IMR-90 (cell line): ENCODE results near the gene SH3D21. TPM values are rescaled to one million over a fixed set of nuclear protein-coding genes. Genes with fewer than 3 reads are reported as not detected.

Source experiments
- ATAC-seq: fragments of 200-7000 bp; cut with Tn5 transposase; 2 replicates; pipeline ENCODE4 v1.9.1; 2020; ENCODE audit warnings: low read depth, mild to moderate bottlenecking, moderate library complexity
- BruUV-seq: library from RNA; stranded (reverse); fragments of 400-500 nt; replicated peaks from 2 replicates; lab custom pipeline; 2021; lab: Mats Ljungman, UMichigan
- CTCF ChIA-PET: fragments of 300-600 bp; formaldehyde crosslinking; extraction: SDS; loops from one replicate; lab custom pipeline; 2021; ENCODE audit warnings: antibody characterized with exemption; lab: Yijun Ruan, JAX
- POLR2A ChIA-PET: fragments of 300-600 bp; sonication (Branson Sonifier 250); formaldehyde crosslinking; loops from one replicate; lab custom pipeline; 2022; ENCODE audit warnings: antibody characterized with exemption; ENCODE audit not compliant: unreplicated experiment; lab: Charles Lee
- DNase-seq: peaks from one replicate; pipeline ENCODE4 v3.0.0; 2013
- H2AFZ ChIP-seq: replicated peaks from 2 replicates; pipeline ENCODE3; 2013; ENCODE audit warnings: low read length, mild to moderate bottlenecking; ENCODE audit not compliant: poor library complexity
- H2AK5ac ChIP-seq: 2 replicates; pipeline ENCODE4 v1.6.1; 2013; ENCODE audit warnings: low read depth, low read length, inconsistent platforms
- H2AK9ac ChIP-seq: replicated peaks from 2 replicates; pipeline ENCODE3; 2013; ENCODE audit warnings: mild to moderate bottlenecking, low read depth, low read length, moderate library complexity; ENCODE audit not compliant: poor library complexity
- H2BK120ac ChIP-seq: 2 replicates; pipeline ENCODE4 v1.6.1; 2013; ENCODE audit warnings: low read depth, low read length, inconsistent platforms
- H2BK15ac ChIP-seq: 3 replicates; pipeline ENCODE4 v1.6.1; 2013; ENCODE audit warnings: low read depth, low read length, inconsistent platforms
- H2BK20ac ChIP-seq: 2 replicates; pipeline ENCODE4 v1.6.1; 2013; ENCODE audit warnings: low read depth, mild to moderate bottlenecking, inconsistent platforms, low read length, moderate library complexity
- H2BK5ac ChIP-seq: 2 replicates; pipeline ENCODE4 v1.6.1; 2013; ENCODE audit warnings: mild to moderate bottlenecking, low read depth, low read length, inconsistent platforms; ENCODE audit not compliant: poor library complexity, severe bottlenecking
- H3K14ac ChIP-seq: replicated peaks from 2 replicates; pipeline ENCODE4 v1.6.1; 2013; ENCODE audit warnings: low read depth, low read length, inconsistent platforms
- H3K18ac ChIP-seq: 2 replicates; pipeline ENCODE4 v1.6.1; 2013; ENCODE audit warnings: low read depth, low read length, control low read depth
- H3K23ac ChIP-seq: 2 replicates; pipeline ENCODE4 v1.6.1; 2013; ENCODE audit warnings: low read depth, low read length, inconsistent platforms
- H3K27ac ChIP-seq: 2 replicates; pipeline ENCODE4 v1.5.1; 2013; ENCODE audit warnings: mild to moderate bottlenecking, control low read depth, low read length; ENCODE audit not compliant: insufficient read depth
- H3K27me3 ChIP-seq: 2 replicates; pipeline ENCODE4 v1.6.1; 2013; ENCODE audit warnings: low read length; ENCODE audit not compliant: control insufficient read depth, insufficient read depth
- H3K36me3 ChIP-seq: 2 replicates; pipeline ENCODE4 v1.6.1; 2013; ENCODE audit warnings: low read length, mixed read lengths; ENCODE audit not compliant: control insufficient read depth, insufficient read depth
- H3K4ac ChIP-seq: 2 replicates; pipeline ENCODE4 v1.6.1; 2013; ENCODE audit warnings: low read depth, low read length, inconsistent platforms
- H3K4me1 ChIP-seq: 2 replicates; pipeline ENCODE4 v1.6.1; 2013; ENCODE audit warnings: low read length, mixed read lengths; ENCODE audit not compliant: control insufficient read depth, insufficient read depth
- H3K4me2 ChIP-seq: 2 replicates; pipeline ENCODE4 v1.6.1; 2013; ENCODE audit warnings: low read depth, mild to moderate bottlenecking, control low read depth, low read length, moderate library complexity
- H3K4me3 ChIP-seq: 2 replicates; pipeline ENCODE4 v1.5.1; 2013; ENCODE audit warnings: low read depth, mild to moderate bottlenecking, control low read depth, low read length, moderate library complexity; ENCODE audit not compliant: insufficient read depth
- H3K56ac ChIP-seq: 2 replicates; pipeline ENCODE4 v1.6.1; 2013; ENCODE audit warnings: low read length, inconsistent platforms; ENCODE audit not compliant: insufficient read depth; ENCODE audit errors: extremely low read depth
- H3K79me1 ChIP-seq, 2 experiments: 2 replicates each; pipeline ENCODE4 v1.6.1; 2013; ENCODE audit warnings: low read length in 2 of 2, inconsistent platforms in 1 of 2, low read depth in 1 of 2
- H3K9ac ChIP-seq: 2 replicates; pipeline ENCODE4 v1.6.1; 2013; ENCODE audit warnings: low read depth, low read length, control low read depth
- H3K9me1 ChIP-seq: 2 replicates; pipeline ENCODE4 v1.6.1; 2013; ENCODE audit warnings: low read length, inconsistent platforms; ENCODE audit not compliant: insufficient read depth
- H3K9me3 ChIP-seq: 2 replicates; pipeline ENCODE4 v1.6.1; 2013; ENCODE audit warnings: low read length; ENCODE audit not compliant: control insufficient read depth, insufficient read depth
- H4K20me1 ChIP-seq: 2 replicates; pipeline ENCODE4 v1.6.1; 2013; ENCODE audit warnings: low read length, inconsistent platforms; ENCODE audit not compliant: insufficient read depth
- H4K5ac ChIP-seq: 2 replicates; pipeline ENCODE4 v1.6.1; 2013; ENCODE audit warnings: mild to moderate bottlenecking, low read depth, low read length, control low read depth
- H4K8ac ChIP-seq, 2 experiments: 2 replicates each; pipeline ENCODE4 v1.6.1; 2013; ENCODE audit warnings: low read depth in 2 of 2, low read length in 2 of 2, control low read depth in 1 of 2, inconsistent platforms in 1 of 2
- H4K91ac ChIP-seq: 2 replicates; pipeline ENCODE4 v1.6.1; 2013; ENCODE audit warnings: low read depth, low read length, inconsistent platforms; ENCODE audit not compliant: insufficient read depth
- BHLHE40 ChIP-seq: fragments of 150-350 bp; IDR thresholded peaks from 2 replicates; pipeline ENCODE4 v1.6.1; 2016; ENCODE audit warnings: mild to moderate bottlenecking, low read depth, low read length
- CEBPB ChIP-seq: IDR thresholded peaks from 2 replicates; pipeline ENCODE4 v1.6.1; 2012; ENCODE audit warnings: low read depth, low read length, improper control_type of control experiment
- CTCF ChIP-seq: conservative IDR thresholded peaks from 2 replicates; pipeline ENCODE4 v1.5.1; 2012; ENCODE audit warnings: mild to moderate bottlenecking, low read depth, low read length, improper control_type of control experiment
- MAZ ChIP-seq: IDR thresholded peaks from 2 replicates; pipeline ENCODE4 v1.6.1; 2012; ENCODE audit warnings: low read depth, mild to moderate bottlenecking, low read length, improper control_type of control experiment, moderate library complexity, borderline replicate concordance
- MXI1 ChIP-seq: IDR thresholded peaks from 2 replicates; pipeline ENCODE4 v1.6.1; 2012; ENCODE audit warnings: low read depth, mild to moderate bottlenecking, low read length, moderate library complexity, borderline replicate concordance
- NFE2L2 ChIP-seq: fragments of 150-350 bp; IDR thresholded peaks from 2 replicates; pipeline ENCODE4 v1.6.1; 2016; ENCODE audit warnings: low read depth, mild to moderate bottlenecking, low read length
- POLR2A ChIP-seq: IDR thresholded peaks from 2 replicates; pipeline ENCODE4 v1.6.1; 2012; ENCODE audit warnings: mild to moderate bottlenecking, low read depth, low read length
- RAD21 ChIP-seq: IDR thresholded peaks from 2 replicates; pipeline ENCODE4 v1.6.1; 2012; ENCODE audit warnings: low read length, improper control_type of control experiment
- WGBS, 2 experiments: methylation state at CpG; one replicate each; pipeline versions ENCODE4 v1.1.5 to v1.1.7; 2013; ENCODE audit warnings: missing lambda C conversion rate in 2 of 2; ENCODE audit not compliant: insufficient read length in 1 of 2; ENCODE audit errors: extremely low coverage in 2 of 2; 5-methylcytosine and 5-hydroxymethylcytosine counted together
- dilution Hi-C: fragments of 300-500 bp; cut with HindIII; formaldehyde crosslinking; loops from one replicate; pipeline ENCODE4 v1.14.3; 2018; ENCODE audit warnings: low sequenced_read_pairs; ENCODE audit not compliant: unreplicated experiment
- in situ Hi-C: fragments of 300-500 bp; cut with MboI; formaldehyde crosslinking; loops from 3 replicates; pipeline ENCODE4 v1.14.3; 2019; ENCODE audit warnings: low sequenced_read_pairs, inconsistent platforms, mixed read lengths
- intact Hi-C: fragments of 100-400 bp; cut with micrococcal nuclease; formaldehyde crosslinking; loops from 2 replicates; pipeline ENCODE4 v1.10.0; 2022
- polyA plus RNA-seq, 3 experiments: library from polyadenylated mRNA; depleted of rRNA; stranded (reverse); fragments of >200 nt; gene quantifications; 2 replicates each; pipeline ENCODE4 v1.2.3, GENCODE V29; 2012; ENCODE audit warnings: low replicate concordance in 1 of 3
- total RNA-seq: library from RNA; depleted of rRNA; stranded (reverse); fragments of >200 nt; gene quantifications from 2 replicates; pipeline ENCODE4 v1.2.3, GENCODE V29; 2012
- TF ChIP-seq, protein P1 (sequence below): fragments of 150-350 bp; IDR thresholded peaks from 2 replicates; pipeline ENCODE4 v1.6.1; 2016; ENCODE audit warnings: low read depth, mild to moderate bottlenecking, low read length, moderate library complexity, borderline replicate concordance

The SH3D21 gene
- total and polyA plus RNA-seq, 2 of the 4 experiments (the other 2 are of a cell fraction) = 1.8 to 11.9 TPM

GRCh38 chr1:36359911-36360550 lies 53.9 kb downstream of the SH3D21 start (continued):
- TF ChIP-seq BHLHE40 = no peak
- TF ChIP-seq POLR2A = no peak

GRCh38 chr1:36365381-36365780 lies 59.2 kb downstream of the SH3D21 start:
- in situ Hi-C loops (no loop called here), intact Hi-C loops (loop anchor here (5.0 kb wide), 1 partner anchor 43 kb away; the partner anchor contains the start of gene EVA1B), dilution Hi-C loops (no loop called here)
- H2BK20ac ChIP-seq = no peak overlapping the region
- no peak overlapping the region for H3K56ac ChIP-seq
- peaks cover 10% of the 10 kb centered on the region for H3K4me1 ChIP-seq
- H2AFZ ChIP-seq = no peak overlapping the region
- H3K36me3 ChIP-seq = peaks cover 25% of the 10 kb centered on the region
- ATAC-seq (peak; percentile 32), DNase-seq (peak; percentile 67)
- H3K23ac ChIP-seq = peak overlapping the region; percentile 54; the same call in 1 of the 2 replicates
- H4K20me1 ChIP-seq = peaks cover 10% of the 10 kb centered on the region; the same call in 1 of the 2 replicates
- no CpG with 5 or more reads among the region's 1 CpG for WGBS, 2 experiments
- peak overlapping the region; percentile 68 for H2BK5ac ChIP-seq
- H3K79me1 ChIP-seq = peaks cover 12 to 81% of the 10 kb centered on the region in 2 experiments; a peak in 3 of 4 replicates
- H3K4ac ChIP-seq = peak overlapping the region; percentile 47; the same call in 1 of the 2 replicates
- H4K91ac ChIP-seq = no peak overlapping the region
- peak overlapping the region; percentile 8; the same call in 1 of the 2 replicates for H3K27ac ChIP-seq
- no peak overlapping the region for H2AK9ac ChIP-seq
- peak overlapping the region; percentile 13; the same call in 1 of the 2 replicates for H3K18ac ChIP-seq
- POLR2A ChIA-PET = no interaction called here
- no peak for TF ChIP-seq RAD21
- TF ChIP-seq CEBPB = peak; percentile 66
- no peak for TF ChIP-seq NFE2L2
- no peak for TF ChIP-seq MXI1
- TF ChIP-seq MAZ = 0 out of 2 replicates have a peak, but pooled peaks have one; percentile 19
- no peak for TF ChIP-seq BHLHE40
- no peak for TF ChIP-seq POLR2A
- TF ChIP-seq, protein P1, sequence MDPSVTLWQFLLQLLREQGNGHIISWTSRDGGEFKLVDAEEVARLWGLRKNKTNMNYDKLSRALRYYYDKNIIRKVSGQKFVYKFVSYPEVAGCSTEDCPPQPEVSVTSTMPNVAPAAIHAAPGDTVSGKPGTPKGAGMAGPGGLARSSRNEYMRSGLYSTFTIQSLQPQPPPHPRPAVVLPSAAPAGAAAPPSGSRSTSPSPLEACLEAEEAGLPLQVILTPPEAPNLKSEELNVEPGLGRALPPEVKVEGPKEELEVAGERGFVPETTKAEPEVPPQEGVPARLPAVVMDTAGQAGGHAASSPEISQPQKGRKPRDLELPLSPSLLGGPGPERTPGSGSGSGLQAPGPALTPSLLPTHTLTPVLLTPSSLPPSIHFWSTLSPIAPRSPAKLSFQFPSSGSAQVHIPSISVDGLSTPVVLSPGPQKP = no peak
- TF ChIP-seq CTCF = no peak
- no peaks in the 10 kb centered on the region for H3K9me3 ChIP-seq
- no peak overlapping the region for H3K4me2 ChIP-seq
- H3K9me1 ChIP-seq = peaks cover 26% of the 10 kb centered on the region
- H4K8ac ChIP-seq = no peak overlapping the region; a peak in 1 of 4 replicates
- peak overlapping the region; percentile 14; the same call in 1 of the 2 replicates for H2BK120ac ChIP-seq
- H4K5ac ChIP-seq = no peak overlapping the region
- H2AK5ac ChIP-seq = peak overlapping the region; percentile 86
- H2BK15ac ChIP-seq = no peak overlapping the region
- H3K14ac ChIP-seq = 0 out of 2 replicates have a peak overlapping the region, but pooled peaks have one; percentile 30
- no peak overlapping the region for H3K4me3 ChIP-seq
- no TSS peak for BruUV-seq
- no peaks in the 10 kb centered on the region for H3K27me3 ChIP-seq
- CTCF ChIA-PET = no interaction called here
- H3K9ac ChIP-seq = no peak overlapping the region
